Measurements from ENCODE around the gene UBL4A.

GRCh38 chrX:154470434-154470833, 16.0 kb downstream of the UBL4A start:
- TF ChIP-seq CTCF (IDR thresholded peaks at IDR 0.05) (no peak), POLR2A (IDR thresholded peaks at IDR 0.05) (no peak)
